Stomach (tissue), 4 donors: Measurements from ENCODE around the gene THBS4.

Experiments used
- CTCF ChIP-seq, 7 experiments: fragments of 450-650 bp in 4 of 7; fragments of 200-600 bp in 3 of 7; sonication (generic) in 3 of 7; IDR thresholded peaks; one replicate each; pipeline ENCODE4 v1.5.1; 2016 to 2019; ENCODE audit warnings: antibody characterized with exemption in 7 of 7, control low read depth in 2 of 7, mild to moderate bottlenecking in 1 of 7
- POLR2A ChIP-seq, 4 donors: fragments of 450-650 bp; IDR thresholded peaks; one replicate each; pipeline ENCODE4 v1.6.1; 2016; ENCODE audit warnings: antibody characterized with exemption in 4 of 4, control low read depth in 2 of 4, mild to moderate bottlenecking in 1 of 4, moderate library complexity in 1 of 4

- no peak for TF ChIP-seq CTCF (IDR thresholded peaks at IDR 0.05)
- no peak for TF ChIP-seq POLR2A (IDR thresholded peaks at IDR 0.05)
Observed at GRCh38 chr5:79986260-79986659, 48.9 kb upstream of the THBS4 start.
